ENCODE measurements around the gene DSCAM.

The DSCAM gene

DNA sequence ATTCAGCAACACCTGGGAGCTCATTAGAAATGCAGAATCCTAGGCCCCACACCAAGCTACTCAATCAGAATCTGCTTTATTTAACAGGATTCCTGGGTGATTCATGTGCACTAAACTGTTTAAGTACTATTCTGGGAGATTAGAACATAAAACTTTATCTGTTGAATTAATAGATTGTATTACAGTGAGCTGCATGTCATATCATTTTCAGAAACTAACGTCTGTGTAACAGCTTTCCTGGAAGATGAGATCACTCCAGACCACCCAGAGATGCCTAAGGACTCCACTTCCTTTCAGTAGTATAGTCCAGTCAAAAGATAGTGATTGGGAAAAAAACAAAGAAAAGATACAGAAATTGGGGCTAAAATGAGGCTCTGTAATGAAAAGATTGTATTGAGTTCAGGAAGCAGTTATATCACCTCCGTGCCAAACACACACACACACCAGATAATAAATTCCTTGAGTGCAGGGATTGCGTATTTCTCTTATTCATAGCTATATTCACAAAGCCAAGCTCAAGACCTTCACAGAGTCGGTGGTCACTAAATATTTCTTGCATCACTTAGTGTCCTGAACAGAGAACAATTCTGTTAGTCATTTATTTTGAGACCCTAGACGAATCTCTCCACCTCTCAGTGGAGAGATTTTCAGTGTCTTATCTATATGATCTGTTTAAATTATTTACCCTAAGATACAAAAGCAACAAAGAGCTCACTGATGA is 178.2 kb downstream of the DSCAM start:
- no peak for DNase-seq (ENCODE audit: low read depth in 4 of 4, low spot score in 1 of 4)

DNA sequence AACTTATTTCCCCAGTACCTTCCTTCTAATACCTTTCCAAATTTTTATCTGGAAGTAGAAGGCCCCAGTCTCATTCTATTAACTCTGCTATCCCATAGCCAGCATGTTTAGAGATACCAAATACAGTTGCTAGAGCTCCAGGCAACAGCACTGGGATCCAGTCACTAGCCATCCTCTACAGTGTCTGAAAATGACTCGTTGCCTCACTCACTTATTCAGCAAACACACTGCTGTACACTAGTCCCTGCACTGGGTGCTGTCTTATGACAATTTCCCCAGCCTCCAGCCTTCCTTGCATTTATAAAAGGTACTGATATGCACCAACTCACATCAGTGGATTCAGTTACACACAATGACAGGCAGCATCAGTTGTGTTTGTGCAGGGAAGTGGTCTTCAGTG is 179.0 kb downstream of the DSCAM start:
- DNase-seq (ENCODE audit: low read depth in 4 of 4, low spot score in 1 of 4): no peak

DNA sequence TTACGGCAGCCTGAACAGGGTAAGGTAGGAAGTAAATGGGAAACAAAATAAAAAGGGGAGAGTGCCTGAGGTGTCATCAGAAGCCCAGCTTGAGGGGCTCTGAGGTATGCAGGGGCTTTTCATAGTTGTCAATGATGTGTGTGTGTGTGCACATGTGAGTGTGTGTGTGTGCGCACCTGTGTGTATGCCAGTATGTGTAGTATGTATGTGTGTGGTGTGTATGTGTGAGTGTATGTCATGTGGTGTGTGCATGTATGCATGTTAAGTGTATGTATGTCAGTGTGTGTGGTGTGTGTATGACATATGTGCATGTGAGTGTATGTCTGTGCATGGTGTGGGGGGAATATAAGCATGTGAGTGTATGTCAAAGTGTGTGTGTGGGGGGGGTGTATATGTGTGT is 184.1 kb downstream of the DSCAM start:
- DNase-seq (ENCODE audit: low read depth in 4 of 4, low spot score in 1 of 4): no peak

DNA sequence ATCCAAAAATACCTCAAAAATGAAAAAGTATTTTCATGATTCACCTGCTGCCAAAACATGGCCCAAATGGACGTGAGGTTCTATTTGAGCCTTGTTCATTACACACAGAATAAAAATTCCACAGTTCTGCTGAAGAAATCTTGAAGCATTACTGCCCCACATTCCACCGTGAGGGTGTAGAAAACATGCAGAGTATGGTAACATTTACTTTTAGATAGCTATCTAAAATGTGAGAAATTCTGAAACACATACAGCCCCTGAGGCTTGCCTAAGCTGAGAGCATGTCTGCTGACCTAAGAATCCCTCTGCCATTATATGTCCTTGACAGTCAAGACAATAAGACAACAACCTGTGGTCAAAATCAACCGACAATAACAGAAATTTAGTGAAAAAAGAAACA is 186.5 kb downstream of the DSCAM start:
- DNase-seq (ENCODE audit: low read depth in 4 of 4, low spot score in 1 of 4): no peak

DNA sequence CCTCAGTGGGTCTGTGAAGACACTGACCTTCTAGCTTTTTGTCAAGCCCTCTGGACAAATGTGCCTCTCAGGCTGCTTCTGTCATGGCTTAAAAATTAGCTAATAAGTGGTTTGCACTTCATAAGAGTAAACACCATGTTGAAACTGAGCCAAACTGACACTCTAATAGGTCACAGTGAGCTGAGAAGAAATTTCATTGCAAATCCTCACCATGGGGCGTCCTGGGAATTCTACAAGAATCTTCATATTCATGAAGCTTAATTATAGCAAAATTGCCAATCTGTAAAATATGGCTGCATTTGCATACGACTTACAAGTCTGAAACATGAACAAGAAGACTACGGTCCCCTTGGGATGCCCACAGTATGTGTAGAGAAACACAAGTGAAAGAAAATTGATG is 188.6 kb downstream of the DSCAM start:
- DNase-seq (ENCODE audit: low read depth in 4 of 4, low spot score in 1 of 4): no peak

DNA sequence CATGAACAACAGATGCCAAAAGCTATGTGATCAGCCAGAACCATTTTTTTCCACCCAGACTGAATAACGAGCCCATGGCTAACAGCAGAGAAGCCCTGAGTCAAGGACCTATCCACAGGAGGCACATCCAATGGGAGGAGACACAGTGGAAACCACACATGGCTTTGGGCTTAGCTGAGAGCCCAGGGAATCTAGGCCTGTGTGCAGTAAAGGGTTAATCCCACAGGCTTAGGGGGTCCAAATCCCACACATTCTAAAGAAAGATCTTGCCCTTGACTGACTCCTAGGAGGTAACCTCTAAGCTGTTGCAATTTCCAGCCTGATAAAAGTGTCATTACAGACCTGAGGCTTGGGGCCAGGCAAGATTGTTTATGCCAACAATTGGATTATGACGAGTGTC is 194.5 kb downstream of the DSCAM start:
- no peak for DNase-seq (ENCODE audit: low read depth in 4 of 4, low spot score in 1 of 4)

DNA sequence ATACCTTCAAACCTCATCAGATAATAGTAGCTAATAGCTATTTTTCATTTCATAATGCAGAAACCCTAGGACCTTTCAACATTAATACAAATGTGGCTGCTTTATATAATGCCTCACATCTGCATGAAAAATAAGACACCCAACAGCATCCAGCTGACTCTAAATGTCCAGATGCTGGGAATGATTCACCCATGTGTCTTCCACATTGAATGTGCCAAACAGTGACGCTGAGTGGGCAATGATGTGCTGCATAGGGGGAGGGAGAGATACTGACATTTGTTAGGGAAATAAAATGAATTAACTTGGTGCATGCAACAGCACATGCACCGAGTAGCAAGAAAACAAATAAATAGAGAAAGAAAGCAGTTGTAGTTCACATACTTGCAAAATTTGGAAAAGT is 199.3 kb downstream of the DSCAM start:
- no peak for DNase-seq (ENCODE audit: low read depth in 4 of 4, low spot score in 1 of 4)

DNA sequence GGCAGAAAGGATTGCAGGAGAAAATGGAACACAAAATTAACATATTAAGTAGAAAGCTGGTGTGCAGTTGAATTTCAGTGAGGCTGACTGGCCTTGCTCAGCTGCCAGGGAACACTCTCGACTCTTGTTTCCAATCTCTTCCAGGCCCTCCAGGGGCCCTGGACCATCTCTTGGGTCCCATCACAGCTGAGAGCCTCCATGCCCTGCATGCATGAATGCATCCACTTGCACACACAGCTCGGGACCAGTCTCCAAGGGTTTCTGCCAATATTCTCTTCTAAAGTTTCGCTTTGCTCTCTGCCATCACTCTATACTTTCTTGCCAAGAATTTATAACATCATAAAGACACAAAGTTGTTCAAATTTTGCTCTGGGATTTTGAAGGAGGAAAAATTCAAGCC is 200.3 kb downstream of the DSCAM start:
- DNase-seq (ENCODE audit: low read depth in 4 of 4, low spot score in 1 of 4): no peak

DNA sequence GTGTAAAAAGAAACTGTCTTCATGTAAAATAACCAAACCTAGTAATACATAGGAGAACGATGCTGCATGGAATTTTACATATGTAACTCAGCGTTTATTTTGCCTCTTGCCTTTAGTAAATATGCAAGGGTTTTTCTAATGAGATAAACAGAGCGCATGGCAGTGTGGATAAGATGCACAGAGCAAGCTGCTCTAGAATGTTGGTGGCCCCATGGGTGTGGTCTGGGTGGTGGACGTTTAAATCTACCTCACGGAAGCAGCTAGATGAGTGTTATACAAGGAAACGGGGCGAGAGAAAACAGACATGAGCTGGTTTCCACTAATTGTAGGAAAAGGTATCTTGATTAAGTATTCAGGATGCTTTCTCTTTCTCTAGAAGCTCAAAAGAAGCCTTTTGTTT is 205.9 kb downstream of the DSCAM start:
- no peak for DNase-seq (ENCODE audit: low read depth in 4 of 4, low spot score in 1 of 4)

DNA sequence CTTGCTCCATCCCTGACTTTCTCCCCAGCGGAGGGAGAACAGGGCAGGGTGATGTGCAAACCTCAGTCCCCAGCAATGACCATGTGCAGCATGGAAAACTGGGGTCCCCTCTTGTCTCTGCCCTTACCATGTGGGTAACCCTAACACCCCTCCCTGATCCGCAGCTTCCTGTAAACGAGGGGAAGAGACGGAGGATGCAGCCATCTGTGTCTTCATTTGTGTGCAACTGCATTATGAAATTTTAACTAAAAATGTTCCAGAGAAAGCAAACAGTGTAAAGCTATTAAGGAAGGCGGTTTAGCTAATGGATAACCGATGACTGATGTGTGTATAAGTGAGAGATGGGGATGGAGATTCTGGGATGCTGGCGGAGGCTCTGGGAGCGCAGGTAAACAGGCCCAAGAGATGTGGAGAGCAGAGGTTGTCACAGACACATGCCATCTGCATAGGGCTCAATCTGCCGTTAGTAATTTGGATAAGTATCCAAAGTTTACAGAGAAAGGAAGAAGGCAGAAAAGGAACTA is 206.6 kb downstream of the DSCAM start:
- no peak for DNase-seq (ENCODE audit: low read depth in 4 of 4, low spot score in 1 of 4)

DNA sequence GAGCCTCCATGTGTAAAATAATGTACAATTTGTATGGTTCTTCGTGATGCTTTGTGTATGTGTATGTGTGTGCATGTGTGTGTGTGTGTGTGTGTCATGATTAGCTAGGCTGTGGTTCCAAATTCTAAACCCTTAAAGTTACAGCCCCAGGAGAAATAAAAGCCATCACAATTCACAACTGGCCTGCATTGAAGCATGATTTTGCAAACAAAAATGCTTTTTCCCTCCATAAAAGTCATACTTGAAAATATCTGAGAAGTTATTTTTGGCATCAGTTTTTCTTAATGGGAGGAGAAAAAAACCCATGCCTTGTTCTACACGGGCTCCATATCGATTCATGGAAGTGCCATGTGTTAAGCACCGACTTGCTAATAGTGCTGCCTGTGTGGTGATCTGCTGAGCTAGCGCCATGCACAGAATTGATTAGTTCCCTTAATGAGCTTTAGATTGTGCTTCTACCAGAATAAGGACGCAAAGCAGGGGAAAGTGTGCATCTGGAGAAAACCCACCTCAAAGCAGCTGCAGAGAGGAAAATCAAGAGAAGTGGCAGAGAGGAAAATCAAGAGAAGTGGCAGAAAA is 207.3 kb downstream of the DSCAM start:
- DNase-seq (ENCODE audit: low read depth in 4 of 4, low spot score in 1 of 4): no peak

DNA sequence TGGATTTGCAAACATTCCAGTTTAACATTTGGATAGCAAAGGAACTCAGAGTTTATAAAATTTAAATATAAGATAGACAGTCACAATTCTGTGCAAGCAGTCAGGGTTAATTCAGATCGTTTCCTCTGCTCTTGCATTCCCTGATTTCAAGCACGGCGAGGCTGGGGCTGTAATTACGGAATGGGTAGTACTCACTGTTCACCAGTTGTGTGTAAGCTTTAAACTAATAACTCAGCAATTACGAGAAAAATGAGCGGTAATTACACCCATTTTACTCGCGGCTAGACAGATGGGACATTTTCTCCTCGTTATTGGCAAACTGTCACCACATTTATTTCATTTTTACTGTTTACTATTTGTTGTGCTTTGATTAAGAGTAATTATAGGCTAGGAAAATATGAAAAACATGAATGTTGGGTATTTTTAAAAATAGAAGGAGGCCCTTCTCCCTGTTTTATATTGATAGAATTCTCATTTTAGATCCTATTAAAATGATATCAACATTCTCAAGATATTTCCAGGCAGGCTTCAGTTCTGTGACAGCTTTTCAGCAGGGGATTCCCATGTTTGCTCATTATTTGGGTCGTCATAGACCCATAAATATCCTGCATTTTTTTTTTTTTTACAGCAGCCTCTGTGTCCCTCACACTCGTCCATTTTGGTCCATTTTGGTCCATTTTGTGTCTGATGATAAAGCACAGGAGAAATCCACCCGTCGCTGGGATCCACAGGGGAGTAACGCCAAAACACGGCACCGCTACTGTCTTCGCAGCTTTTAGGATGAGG is 208.3 kb downstream of the DSCAM start:
- no peak for DNase-seq (ENCODE audit: low read depth in 4 of 4, low spot score in 1 of 4)

DNA sequence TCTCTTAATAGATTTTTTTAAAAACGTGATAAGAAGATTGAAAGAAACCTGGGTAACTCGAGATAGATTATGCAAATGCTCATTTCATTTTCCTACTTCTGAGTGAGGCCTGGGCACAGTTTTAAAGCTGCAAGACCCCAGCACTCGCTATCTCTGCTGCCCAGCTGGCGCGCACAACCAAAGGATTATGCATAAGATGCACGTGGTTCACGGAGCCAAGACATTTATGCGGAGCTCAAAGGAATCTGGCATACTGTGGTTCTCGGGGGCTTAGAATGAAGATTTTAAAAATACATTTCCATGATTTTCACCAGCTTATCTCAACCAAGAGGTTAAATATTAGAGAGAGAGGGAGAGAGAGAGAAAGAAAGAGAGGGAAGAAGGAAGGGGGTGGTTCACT is 210.9 kb downstream of the DSCAM start:
- DNase-seq (ENCODE audit: low read depth in 4 of 4, low spot score in 1 of 4): no peak

DNA sequence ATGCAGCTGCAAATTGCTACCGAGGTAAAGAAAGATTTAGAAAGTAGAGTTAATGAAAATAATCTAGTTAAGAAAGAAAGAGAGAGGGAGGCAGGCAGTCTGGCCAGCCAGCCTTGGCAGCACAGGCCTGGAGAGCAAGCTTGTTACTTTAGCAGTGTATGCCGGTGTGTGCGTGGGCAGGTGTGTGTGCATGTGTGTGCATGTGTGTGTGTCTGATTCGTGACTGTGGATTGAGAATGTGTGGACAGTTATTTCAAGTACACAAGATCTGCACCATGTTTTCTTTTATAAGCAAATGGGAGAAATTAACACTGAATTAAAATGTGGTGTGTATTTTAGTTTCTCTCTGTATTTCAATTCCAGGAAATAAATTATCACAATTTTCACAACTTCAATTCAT is 211.6 kb downstream of the DSCAM start:
- DNase-seq (ENCODE audit: low read depth in 4 of 4, low spot score in 1 of 4): no peak

DNA sequence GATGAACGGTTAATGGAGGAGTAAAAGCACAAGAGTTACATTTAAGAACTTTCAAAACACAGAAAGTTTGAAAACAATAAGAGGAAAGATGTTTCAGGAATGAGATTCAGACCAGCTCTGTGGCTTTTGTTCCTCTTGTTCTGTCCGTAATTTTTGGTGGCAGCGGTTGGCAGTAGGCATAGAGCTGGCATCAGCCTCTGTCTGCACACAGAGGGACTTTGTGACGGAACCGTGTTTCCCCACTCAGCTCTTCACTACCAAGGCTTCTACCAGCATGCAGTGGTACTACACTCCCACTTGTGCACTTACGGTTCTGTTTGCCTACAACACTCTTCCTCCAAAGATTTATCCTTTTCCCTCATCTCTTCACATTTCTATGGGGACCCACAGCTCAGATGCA is 212.8 kb downstream of the DSCAM start:
- no peak for DNase-seq (ENCODE audit: low read depth in 4 of 4, low spot score in 1 of 4)

DNA sequence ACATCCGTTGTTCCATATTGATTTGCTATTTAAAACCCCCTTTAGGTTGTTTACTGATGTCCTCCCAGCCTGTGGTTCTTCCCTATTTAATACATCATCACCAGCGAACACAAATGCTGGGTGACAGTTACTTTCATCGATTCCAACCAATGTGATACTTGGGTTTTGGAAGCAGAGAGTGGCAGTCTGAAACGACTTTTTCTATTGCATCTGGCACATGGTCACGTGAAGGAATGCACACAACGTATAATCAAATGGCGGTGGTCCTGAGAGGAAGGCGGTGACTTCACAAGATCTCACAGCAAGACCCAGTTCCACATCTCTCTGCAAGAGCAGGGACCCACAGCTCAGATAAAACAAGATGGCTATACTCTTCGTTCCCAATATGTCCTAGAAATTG is 213.9 kb downstream of the DSCAM start:
- no peak for DNase-seq (ENCODE audit: low read depth in 4 of 4, low spot score in 1 of 4)

DNA sequence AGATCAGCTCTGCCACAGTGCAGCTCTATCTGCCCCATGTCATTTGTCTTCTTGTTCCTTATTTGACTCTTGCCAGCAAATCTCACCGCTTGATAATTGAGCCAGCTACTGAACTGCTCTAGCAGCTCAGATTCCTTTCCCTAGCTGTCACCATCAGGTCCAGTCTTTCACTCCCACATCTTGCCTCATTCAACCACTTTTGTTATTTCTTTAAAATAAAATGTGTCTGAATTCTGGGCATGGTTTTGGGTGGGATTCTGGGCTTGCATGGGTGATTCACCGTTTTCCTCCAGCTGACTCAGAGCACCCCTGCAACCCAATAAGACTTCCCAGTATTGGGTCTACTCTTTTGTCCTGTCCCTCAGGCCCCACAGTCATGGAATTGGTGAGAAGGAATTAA is 215.7 kb downstream of the DSCAM start:
- DNase-seq (ENCODE audit: low read depth in 4 of 4, low spot score in 1 of 4): no peak

DNA sequence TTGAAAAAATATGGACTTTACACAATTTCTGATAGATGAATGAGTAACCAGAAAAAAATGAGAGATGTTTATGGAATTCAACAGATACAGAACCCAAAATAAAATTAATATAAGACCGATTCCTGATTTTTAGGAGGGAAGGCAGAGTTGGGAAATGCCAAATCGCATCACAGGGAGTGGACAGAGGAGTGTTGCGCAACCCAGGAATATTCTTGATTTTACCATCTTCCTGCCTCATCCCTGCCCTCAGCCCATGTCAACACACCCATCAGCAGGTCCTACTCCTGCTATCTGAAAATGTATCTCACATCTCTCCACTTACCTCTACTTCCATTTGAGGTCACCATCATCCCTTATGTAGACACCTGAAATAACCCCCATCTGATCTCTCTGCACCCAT is 221.0 kb downstream of the DSCAM start:
- DNase-seq (ENCODE audit: low read depth in 4 of 4, low spot score in 1 of 4): no peak

DNA sequence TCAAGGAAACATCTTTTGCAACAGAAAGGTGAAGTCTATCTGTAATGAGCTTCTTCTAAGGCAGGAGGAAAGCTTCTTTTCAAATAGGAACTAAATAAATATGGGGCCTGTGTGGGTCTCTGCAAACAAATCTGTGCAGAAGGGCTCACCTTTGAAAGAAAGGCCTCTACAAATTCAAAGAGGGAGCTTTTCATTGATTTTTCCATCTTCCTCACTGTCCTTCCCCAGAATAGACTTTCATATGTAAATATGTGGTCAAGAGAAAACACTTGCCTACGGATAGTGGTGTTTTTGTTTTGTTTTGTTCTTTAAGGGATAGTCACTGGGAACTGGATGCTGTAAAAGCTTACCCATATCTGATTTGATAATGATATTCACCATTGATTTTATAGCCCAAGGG is 223.4 kb downstream of the DSCAM start:
- no peak for DNase-seq (ENCODE audit: low read depth in 4 of 4, low spot score in 1 of 4)

DNA sequence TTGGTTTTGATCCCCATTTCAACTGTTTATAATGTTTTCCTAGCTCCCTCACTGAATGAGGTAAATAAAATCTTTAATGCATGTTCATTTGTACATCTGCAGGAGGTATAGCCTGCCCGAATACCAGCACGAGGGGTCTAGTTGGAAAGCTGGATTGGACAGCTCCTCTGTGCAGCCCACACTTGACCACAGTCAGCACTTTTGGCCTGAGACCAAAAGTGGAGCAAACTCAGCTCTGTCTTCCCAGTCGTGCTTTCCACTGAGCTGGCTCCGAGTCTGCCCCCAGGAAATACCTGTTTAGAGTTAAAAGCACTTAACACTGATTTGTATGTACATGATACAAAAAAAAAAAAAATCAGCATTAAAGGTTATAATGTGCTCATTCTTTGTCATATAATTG is 224.4 kb downstream of the DSCAM start:
- DNase-seq (ENCODE audit: low read depth in 4 of 4, low spot score in 1 of 4): no peak

DNA sequence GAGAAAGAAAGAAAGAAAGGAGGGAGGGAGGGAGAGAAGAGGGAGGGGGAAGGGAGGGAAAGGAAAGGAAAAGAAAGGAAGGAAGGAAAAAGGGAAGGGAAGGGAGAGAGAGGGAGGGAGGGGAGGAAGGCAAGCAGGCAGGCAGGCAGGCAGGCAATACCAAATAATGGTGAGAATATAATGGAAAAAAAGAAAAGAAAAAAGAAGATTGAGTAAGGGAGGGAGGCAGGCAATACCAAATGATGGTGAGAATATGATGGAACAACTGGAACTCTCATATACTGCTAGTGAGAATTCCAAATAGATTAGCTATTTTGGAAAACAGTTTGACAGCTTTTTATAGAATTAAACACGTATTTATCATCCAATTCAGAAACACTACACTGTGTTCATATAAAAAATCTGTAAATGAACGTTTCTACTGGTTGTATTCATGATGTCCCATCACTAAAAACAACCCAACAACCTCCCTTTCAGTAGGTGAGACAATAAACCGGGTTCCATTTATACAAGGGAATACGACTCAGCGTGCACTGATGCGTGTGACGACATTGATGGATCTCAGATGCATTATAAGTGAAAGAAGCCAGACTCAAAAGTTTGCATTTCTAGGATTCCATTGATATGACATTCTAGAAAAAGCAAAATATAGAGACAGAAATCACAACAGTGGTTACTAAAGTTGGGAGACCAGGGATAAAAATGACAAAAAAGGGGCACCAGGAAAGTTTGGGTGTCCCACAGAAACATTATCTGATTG is 226.4 kb downstream of the DSCAM start:
- DNase-seq (ENCODE audit: low read depth in 4 of 4, low spot score in 1 of 4): no peak
